Activated T-helper 2 cell treated with anti-CD3 and anti-CD28 coated beads, Interferon-gamma antibody, Interleukin-2, Interleukin-4, amounts not matched to agents 10 μg/mL and 5 μg/mL and 100 μg/mL, durations not matched to agents 14 hours and 24 hours and 36 hours (primary cell): ENCODE measurements around the gene CCNH. TPM values are rescaled to one million over a fixed set of nuclear protein-coding genes. Genes with fewer than 3 reads are reported as not detected.

Experiments
- DNase-seq: peaks from one replicate; pipeline ENCODE4 v3.0.0; 2021; ENCODE audit warnings: low spot score
- H3K27ac Mint-ChIP-seq: one replicate; pipeline ENCODE4 v1.8.0; 2021; ENCODE audit warnings: mixed read lengths
- H3K27me3 Mint-ChIP-seq: one replicate; pipeline ENCODE4 v1.8.0; 2021; ENCODE audit warnings: low read depth, mixed read lengths
- H3K36me3 Mint-ChIP-seq: one replicate; pipeline ENCODE4 v1.8.0; 2021; ENCODE audit warnings: low read depth, mixed read lengths
- H3K4me1 Mint-ChIP-seq: one replicate; pipeline ENCODE4 v1.8.0; 2021; ENCODE audit warnings: low read depth, mixed read lengths
- H3K4me3 Mint-ChIP-seq: one replicate; pipeline ENCODE4 v1.8.0; 2021; ENCODE audit warnings: low read depth, mild to moderate bottlenecking, moderate library complexity, mixed read lengths
- H3K9me3 Mint-ChIP-seq: one replicate; pipeline ENCODE4 v1.8.0; 2021; ENCODE audit warnings: mixed read lengths
- intact Hi-C: fragments of 100-400 bp; cut with micrococcal nuclease; formaldehyde crosslinking; loops from one replicate; pipeline ENCODE4 v1.15.1; 2023
- total RNA-seq: library from RNA; stranded (reverse); gene quantifications from 2 replicates; pipeline ENCODE4 v1.2.3, GENCODE V29; 2022

The CCNH gene
- total RNA-seq, 1 donor from 2014 or later = 68.2 TPM

DNA sequence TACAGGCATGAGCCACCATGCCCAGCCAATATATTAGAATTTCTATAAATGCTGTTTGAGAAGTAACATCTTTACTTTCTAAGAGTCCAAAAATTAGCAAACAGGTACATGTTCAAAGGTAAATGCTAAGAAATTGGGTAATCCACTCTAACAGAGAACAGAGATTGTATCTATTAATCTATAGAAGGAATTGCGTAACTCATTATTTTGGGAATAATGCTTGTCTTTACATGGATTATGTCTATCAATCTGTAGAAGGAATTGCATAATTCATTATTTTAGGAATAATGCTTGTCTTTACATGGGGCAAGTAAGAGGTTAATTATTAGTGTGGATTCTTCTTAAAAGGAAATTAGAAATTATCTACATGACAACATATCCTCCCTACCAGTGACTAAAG is 30.5 kb downstream of the CCNH start:
- Mint-ChIP-seq H3K4me3 (no peak overlapping the region), H3K9me3 (no peaks in the 10 kb centered on the region), H3K4me1 (peaks cover 3% of the 10 kb centered on the region), H3K27ac (no peak overlapping the region), H3K36me3 (peaks cover 45% of the 10 kb centered on the region), H3K27me3 (no peaks in the 10 kb centered on the region)
- intact Hi-C loops = no loop called here
- DNase-seq = no peak

DNA sequence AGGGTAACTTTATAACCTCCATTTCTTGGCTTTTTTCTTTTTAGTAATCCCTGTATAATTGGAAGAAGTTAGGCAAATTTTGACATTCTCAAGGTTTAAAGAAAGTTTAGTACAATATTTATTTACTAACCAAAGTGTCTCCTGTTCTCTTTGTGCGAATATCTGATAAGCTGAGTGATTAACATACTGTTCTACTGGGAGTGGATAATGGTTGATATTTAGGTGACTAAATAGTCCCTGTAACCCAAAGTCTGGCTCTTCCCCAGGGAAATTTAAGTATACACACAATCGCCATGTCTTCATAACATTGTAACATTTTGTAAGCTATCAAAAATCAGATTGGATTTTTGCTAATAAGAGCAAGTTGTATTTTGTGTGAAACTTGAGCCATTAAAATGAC is 40.0 kb downstream of the CCNH start:
- Mint-ChIP-seq H3K4me3 (no peak overlapping the region), H3K27me3 (no peaks in the 10 kb centered on the region), H3K4me1 (no peaks in the 10 kb centered on the region), H3K9me3 (no peaks in the 10 kb centered on the region), H3K27ac (no peak overlapping the region), H3K36me3 (peaks cover 45% of the 10 kb centered on the region)
- intact Hi-C loops = no loop called here
- DNase-seq = no peak

DNA sequence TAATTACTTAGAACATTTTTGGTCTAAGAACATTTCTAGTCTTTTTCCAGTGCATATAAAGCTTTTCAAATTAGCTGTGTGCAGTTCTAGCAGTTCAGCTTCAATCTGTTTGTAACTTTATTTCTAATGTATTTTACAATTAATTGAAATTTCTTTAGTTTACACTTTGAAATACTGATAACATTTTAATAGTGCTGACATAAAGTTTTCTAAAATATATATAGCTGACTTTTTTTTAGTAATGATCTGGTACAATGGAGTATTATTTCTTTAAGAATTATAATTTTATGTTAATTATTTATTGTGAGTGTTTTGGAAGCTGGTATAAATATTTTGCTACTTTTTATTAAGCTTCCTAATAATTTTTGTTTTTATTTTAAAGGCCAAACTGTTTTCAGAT is 43.3 kb downstream of the CCNH start:
- H3K27me3 Mint-ChIP-seq = no peaks in the 10 kb centered on the region
- H3K27ac Mint-ChIP-seq = no peak overlapping the region
- H3K9me3 Mint-ChIP-seq = no peaks in the 10 kb centered on the region
- peaks cover 5% of the 10 kb centered on the region for H3K4me1 Mint-ChIP-seq
- no peak for DNase-seq
- intact Hi-C loops = no loop called here
- H3K36me3 Mint-ChIP-seq = peaks cover 42% of the 10 kb centered on the region
- H3K4me3 Mint-ChIP-seq = no peak overlapping the region

DNA sequence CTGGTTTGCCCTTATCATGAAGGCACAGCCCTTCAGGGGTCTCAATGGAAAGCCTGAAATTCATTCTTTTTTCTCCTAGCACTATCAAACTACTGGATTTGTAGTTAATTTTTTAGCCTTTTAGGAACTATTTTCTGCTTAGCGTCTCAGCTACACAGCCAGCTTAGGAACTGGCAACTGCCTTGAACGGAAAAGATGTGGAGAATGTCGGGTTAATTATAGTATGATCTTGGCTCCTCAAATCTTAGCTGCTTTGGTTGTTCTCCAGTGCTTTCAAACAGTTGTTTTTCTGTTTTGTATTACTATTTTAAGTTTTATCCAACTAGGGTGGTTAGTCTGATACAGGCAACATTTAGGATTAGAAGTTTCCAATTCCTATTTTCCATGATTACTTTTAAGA is 44.1 kb downstream of the CCNH start:
- peaks cover 6% of the 10 kb centered on the region for H3K4me1 Mint-ChIP-seq
- no peaks in the 10 kb centered on the region for H3K9me3 Mint-ChIP-seq
- no peak overlapping the region for H3K4me3 Mint-ChIP-seq
- H3K27ac Mint-ChIP-seq = no peak overlapping the region
- no peaks in the 10 kb centered on the region for H3K27me3 Mint-ChIP-seq
- peaks cover 44% of the 10 kb centered on the region for H3K36me3 Mint-ChIP-seq
- DNase-seq = no peak
- intact Hi-C loops = no loop called here

DNA sequence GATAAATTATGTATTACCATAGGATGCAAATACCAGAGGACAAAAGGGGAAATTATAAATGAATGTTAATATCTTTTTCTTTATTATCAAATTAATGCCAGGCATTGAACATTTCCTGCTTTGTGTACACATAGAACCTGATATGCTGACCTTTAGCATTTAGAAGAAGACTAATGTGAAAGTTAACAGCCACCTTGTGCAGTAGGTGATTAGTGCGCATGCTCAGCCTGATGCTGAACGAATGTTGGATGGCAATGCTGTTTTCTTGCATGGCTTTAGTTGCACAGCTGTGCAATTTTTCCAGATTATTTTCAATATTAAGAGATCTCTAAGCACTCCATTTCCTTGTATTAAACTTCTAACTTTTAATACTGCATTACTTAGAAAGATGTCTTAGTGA is 45.5 kb downstream of the CCNH start:
- peaks cover 39% of the 10 kb centered on the region for H3K36me3 Mint-ChIP-seq
- intact Hi-C loops = no loop called here
- H3K4me1 Mint-ChIP-seq = peaks cover 6% of the 10 kb centered on the region
- DNase-seq = no peak
- no peaks in the 10 kb centered on the region for H3K9me3 Mint-ChIP-seq
- H3K27me3 Mint-ChIP-seq = no peaks in the 10 kb centered on the region
- H3K27ac Mint-ChIP-seq = no peak overlapping the region
- H3K4me3 Mint-ChIP-seq = no peak overlapping the region

DNA sequence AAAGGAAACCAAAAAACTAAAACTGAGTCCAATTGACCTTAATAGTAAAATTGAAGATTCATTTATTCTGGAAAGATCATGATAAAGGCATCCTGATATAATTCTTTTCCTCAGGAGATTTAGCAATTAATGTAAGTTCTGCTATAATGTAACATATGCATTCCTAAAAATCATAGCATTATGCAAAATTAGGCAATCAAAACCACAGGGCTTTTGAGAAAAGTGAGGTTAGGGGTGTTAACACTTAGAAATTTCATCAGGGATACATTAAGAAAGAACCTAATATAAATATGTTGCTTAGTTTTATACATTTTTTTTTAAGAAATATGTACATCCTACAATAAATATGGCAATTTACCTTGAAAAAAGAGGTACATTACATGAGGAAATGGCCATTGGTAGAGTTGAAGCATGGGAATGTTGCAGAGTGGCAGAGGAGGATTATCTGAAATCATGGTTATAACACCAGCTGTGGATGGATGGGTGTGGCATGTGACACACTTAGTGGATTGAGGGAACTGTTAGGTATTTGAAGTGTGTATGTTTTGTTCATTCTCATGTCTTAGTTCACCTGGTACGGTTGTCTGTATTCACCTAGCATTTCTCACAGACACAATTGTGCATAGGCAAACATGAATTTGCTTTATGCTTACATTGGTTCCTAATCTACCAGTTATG is 51.1 kb downstream of the CCNH start:
- Mint-ChIP-seq H3K4me3 (no peak overlapping the region), H3K27me3 (no peaks in the 10 kb centered on the region), H3K27ac (no peak overlapping the region), H3K4me1 (peaks cover 11% of the 10 kb centered on the region), H3K9me3 (no peaks in the 10 kb centered on the region), H3K36me3 (peaks cover 51% of the 10 kb centered on the region)
- intact Hi-C loops = no loop called here
- no peak for DNase-seq

DNA sequence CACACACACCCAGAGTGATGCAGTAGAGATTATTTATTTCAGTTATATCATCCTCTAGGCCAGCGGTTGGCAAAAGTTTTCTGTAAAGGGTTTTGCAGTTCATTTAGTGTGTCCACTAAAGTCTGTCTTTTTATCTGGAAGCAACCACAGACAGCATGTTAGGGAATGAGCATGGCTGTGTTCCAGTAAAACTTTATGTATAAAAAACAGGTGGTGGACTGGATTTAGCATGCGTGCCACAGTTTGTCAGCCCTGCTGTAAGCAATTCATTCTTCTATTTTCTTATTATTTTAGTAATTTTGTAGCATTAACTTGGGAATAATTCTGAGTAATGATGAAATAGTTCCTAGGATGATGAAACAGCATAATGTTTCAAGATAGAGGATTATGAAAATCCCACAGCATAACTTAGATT is 51.7 kb downstream of the CCNH start:
- H3K4me3 Mint-ChIP-seq = no peak overlapping the region
- H3K27ac Mint-ChIP-seq = no peak overlapping the region
- H3K9me3 Mint-ChIP-seq = no peaks in the 10 kb centered on the region
- intact Hi-C loops = no loop called here
- H3K4me1 Mint-ChIP-seq = peaks cover 11% of the 10 kb centered on the region
- H3K27me3 Mint-ChIP-seq = no peaks in the 10 kb centered on the region
- no peak for DNase-seq
- H3K36me3 Mint-ChIP-seq = peaks cover 51% of the 10 kb centered on the region

DNA sequence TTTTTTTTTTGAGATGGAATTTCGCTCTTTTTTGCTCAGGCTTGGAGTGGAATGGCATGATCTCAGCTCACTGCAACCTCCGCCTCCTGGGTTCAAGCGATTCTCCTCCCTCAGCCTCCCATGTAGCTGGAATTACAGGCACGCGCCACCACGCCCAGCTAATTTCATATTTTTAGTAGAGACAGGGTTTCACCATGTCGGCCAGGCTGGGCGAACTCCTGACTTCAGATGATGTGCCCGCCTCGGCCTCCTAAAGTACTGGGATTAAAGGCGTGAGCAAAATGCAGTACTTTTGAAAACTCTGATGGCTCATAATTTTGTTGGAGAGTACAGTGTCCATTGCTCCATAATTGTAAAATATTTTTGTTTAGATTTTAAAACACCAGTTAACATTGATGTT is 52.6 kb downstream of the CCNH start:
- peaks cover 59% of the 10 kb centered on the region for H3K36me3 Mint-ChIP-seq
- H3K4me3 Mint-ChIP-seq = no peak overlapping the region
- H3K27ac Mint-ChIP-seq = no peak overlapping the region
- no peaks in the 10 kb centered on the region for H3K9me3 Mint-ChIP-seq
- H3K27me3 Mint-ChIP-seq = no peaks in the 10 kb centered on the region
- intact Hi-C loops = no loop called here
- no peak for DNase-seq
- peaks cover 13% of the 10 kb centered on the region for H3K4me1 Mint-ChIP-seq

DNA sequence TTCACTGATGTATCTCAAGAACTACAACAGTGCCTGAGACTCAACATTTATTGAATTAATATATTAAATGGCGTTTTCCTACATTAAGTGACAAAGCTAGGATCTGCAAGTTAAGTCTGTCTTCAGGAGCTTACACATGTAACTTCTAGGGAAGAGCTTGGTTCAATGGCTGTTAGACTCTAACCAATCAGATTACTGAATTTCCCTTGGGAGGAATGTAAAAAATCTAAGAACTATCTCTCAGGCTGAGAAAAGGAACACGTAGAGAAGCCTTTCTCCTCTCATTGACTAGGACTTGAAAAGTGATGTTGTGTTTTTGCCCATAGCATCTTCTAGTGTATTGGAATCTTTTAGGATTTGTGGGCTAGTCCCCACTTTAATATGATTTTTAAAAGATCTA is 53.6 kb downstream of the CCNH start:
- intact Hi-C loops = no loop called here
- Mint-ChIP-seq H3K27ac (no peak overlapping the region), H3K36me3 (peaks cover 61% of the 10 kb centered on the region), H3K4me1 (peaks cover 14% of the 10 kb centered on the region), H3K4me3 (no peak overlapping the region), H3K9me3 (no peaks in the 10 kb centered on the region), H3K27me3 (no peaks in the 10 kb centered on the region)
- DNase-seq = no peak

DNA sequence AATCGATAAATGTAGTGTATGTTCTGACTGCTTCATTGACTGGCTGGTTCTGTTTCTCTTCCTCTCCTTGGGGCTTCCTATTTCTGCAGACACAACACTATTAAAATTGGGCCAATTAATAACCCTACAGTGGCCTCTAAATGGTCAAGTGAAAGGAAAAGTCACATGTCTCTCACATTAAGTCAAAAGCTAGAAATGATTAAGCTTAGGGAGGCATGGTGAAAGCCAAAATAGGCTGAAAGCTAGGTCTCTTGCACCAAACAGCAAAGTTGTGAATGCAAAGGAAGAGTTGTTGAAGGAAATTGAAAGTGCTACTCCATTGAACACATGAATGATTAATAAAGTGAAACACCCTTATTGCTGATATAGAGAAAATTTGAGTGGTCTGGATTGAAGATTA is 58.2 kb downstream of the CCNH start:
- H3K4me3 Mint-ChIP-seq = no peak overlapping the region
- no peaks in the 10 kb centered on the region for H3K9me3 Mint-ChIP-seq
- no peaks in the 10 kb centered on the region for H3K27me3 Mint-ChIP-seq
- no peak overlapping the region for H3K27ac Mint-ChIP-seq
- DNase-seq = no peak
- intact Hi-C loops = no loop called here
- peaks cover 18% of the 10 kb centered on the region for H3K4me1 Mint-ChIP-seq
- peaks cover 60% of the 10 kb centered on the region for H3K36me3 Mint-ChIP-seq

DNA sequence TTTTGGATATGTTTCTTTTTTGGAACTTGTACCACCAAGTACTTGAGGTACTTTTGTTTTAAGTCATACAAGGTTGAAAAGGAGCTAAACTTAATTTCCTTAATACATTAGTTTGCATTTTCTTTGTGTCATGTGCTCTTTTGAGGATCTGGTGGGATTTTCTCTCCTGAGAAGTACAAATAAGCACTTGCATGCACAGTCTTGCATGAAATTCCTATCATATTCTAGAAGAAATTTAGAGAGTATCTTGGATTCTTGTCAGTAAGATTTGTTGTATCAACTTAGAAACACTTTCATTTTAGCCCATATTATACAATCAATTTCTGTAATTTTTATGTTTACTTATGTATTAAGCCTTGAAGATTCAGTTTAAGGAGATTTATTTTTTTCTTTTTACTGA is 64.9 kb downstream of the CCNH start:
- Mint-ChIP-seq H3K27me3 (no peaks in the 10 kb centered on the region), H3K36me3 (peaks cover 42% of the 10 kb centered on the region), H3K9me3 (peaks cover 8% of the 10 kb centered on the region), H3K4me3 (no peak overlapping the region), H3K27ac (no peak overlapping the region), H3K4me1 (peaks cover 8% of the 10 kb centered on the region)
- intact Hi-C loops = loop anchor here (5.0 kb wide), 1 partner anchor 44 kb away; no protein-coding TSS in a partner anchor
- no peak for DNase-seq

DNA sequence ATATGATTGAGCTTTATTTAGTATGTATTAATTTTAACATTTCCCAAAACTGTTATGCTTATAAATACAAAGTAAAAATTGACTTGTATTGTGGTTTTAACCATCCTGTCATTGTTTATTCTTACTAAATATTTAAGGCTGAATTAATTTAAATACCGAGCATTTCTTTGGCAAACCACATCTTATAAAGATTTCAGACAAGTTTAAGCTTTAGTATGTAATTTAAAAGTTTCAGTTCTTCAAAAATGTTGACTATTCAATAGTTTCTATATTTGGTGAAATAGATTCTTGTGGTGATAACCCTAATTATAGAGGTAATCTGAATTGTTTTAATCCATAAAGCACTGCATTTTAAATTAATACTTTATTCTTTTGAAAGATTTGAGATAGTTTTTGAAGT is 65.5 kb downstream of the CCNH start:
- Mint-ChIP-seq H3K27me3 (no peaks in the 10 kb centered on the region), H3K36me3 (peaks cover 46% of the 10 kb centered on the region), H3K9me3 (peaks cover 8% of the 10 kb centered on the region), H3K27ac (no peak overlapping the region), H3K4me3 (no peak overlapping the region), H3K4me1 (peaks cover 8% of the 10 kb centered on the region)
- DNase-seq = no peak
- intact Hi-C loops = loop anchor here (5.0 kb wide), 1 partner anchor 45 kb away; no protein-coding TSS in a partner anchor
